HUDEP-2 (cell line): ENCODE data around the gene TLN1.

ENCODE experiments used
- DNase-seq, 76 experiments: peaks; one replicate each; lab custom pipeline; 2025; ENCODE audit not compliant: unreplicated experiment in 76 of 76; lab: John Stamatoyannopoulos, UW

Gene TLN1

GRCh38 chr9:35689542-35690293 is 42.3 kb downstream of the TLN1 start, which contains the start of gene TPM2:
TSS of gene TPM2 (minus strand) at chr9:35689925. CDS start at chr9:35689817, 108 bp downstream.
- DNase-seq: no peak

GRCh38 chr9:35688558-35689541 is 43.1 kb downstream of the TLN1 start:
- DNase-seq: peak in 1 of 76 experiments; percentile 2

- DNase-seq: no peak
Observed at GRCh38 chr9:35687972-35688557, 43.9 kb downstream of the TLN1 start.

GRCh38 chr9:35687306-35687705 is 44.7 kb downstream of the TLN1 start:
- no peak for DNase-seq

GRCh38 chr9:35686222-35687203 is 45.5 kb downstream of the TLN1 start:
- DNase-seq: no peak

- DNase-seq: no peak
Observed at GRCh38 chr9:35685506-35685905, 46.5 kb downstream of the TLN1 start.

GRCh38 chr9:35684921-35685320 is 47.1 kb downstream of the TLN1 start:
- DNase-seq: no peak

- DNase-seq: no peak
Observed at GRCh38 chr9:35683323-35683722, 48.7 kb downstream of the TLN1 start.

GRCh38 chr9:35682520-35683315 is 49.3 kb downstream of the TLN1 start:
- no peak for DNase-seq

GRCh38 chr9:35682051-35682450 is 49.9 kb downstream of the TLN1 start:
- DNase-seq: no peak

GRCh38 chr9:35681341-35682002 is 50.5 kb downstream of the TLN1 start:
- no peak for DNase-seq

GRCh38 chr9:35680331-35681105 is 51.5 kb downstream of the TLN1 start:
- no peak for DNase-seq

- no peak for DNase-seq
Observed at GRCh38 chr9:35679766-35680330, 52.1 kb downstream of the TLN1 start.

GRCh38 chr9:35679091-35679490 is 52.9 kb downstream of the TLN1 start:
- no peak for DNase-seq

- DNase-seq: no peak
Observed at GRCh38 chr9:35675732-35676392, 56.1 kb downstream of the TLN1 start.

GRCh38 chr9:35675204-35675603 is 56.8 kb downstream of the TLN1 start:
- no peak for DNase-seq

- DNase-seq: no peak
Observed at GRCh38 chr9:35674025-35674361, 58.0 kb downstream of the TLN1 start.
